ENCODE measurements around the gene MLXIPL.
"Not testable (repeated sequence)": the region's sequence is repeated elsewhere in the genome, so short reads cannot be mapped to it uniquely, and the experiment has no call there.

Gene MLXIPL, protein sequence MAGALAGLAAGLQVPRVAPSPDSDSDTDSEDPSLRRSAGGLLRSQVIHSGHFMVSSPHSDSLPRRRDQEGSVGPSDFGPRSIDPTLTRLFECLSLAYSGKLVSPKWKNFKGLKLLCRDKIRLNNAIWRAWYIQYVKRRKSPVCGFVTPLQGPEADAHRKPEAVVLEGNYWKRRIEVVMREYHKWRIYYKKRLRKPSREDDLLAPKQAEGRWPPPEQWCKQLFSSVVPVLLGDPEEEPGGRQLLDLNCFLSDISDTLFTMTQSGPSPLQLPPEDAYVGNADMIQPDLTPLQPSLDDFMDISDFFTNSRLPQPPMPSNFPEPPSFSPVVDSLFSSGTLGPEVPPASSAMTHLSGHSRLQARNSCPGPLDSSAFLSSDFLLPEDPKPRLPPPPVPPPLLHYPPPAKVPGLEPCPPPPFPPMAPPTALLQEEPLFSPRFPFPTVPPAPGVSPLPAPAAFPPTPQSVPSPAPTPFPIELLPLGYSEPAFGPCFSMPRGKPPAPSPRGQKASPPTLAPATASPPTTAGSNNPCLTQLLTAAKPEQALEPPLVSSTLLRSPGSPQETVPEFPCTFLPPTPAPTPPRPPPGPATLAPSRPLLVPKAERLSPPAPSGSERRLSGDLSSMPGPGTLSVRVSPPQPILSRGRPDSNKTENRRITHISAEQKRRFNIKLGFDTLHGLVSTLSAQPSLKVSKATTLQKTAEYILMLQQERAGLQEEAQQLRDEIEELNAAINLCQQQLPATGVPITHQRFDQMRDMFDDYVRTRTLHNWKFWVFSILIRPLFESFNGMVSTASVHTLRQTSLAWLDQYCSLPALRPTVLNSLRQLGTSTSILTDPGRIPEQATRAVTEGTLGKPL

GRCh38 chr7:73623798-73624668 is at the start of gene MLXIPL:
MLXIPL (minus strand) TSS chr7:73624522; CDS start chr7:73624492, 30 bp downstream.
- FAIRE-seq = no peak

- FAIRE-seq = no peak
These were observed 47.6 kb upstream of the MLXIPL start for GRCh38 chr7:73671857-73672445.

DNA sequence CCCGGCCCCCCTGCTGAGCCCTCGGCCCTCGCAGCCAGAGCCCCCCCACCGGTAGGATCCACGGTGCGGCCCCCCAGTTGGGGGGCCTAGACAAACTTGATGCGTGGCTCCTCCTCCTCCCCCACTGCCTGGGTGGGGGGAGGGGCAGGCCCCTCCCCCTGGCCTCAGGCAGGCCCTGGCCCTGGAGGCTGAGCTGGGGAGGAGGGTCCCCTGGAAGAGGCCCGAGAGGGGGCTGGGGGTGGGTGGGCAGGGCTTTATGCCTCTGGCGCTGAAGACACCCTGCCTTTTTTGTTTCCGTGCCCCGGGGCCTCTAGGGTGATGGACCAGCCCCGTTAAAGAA is 47.0 kb upstream of the MLXIPL start:
- no peak for FAIRE-seq

DNA sequence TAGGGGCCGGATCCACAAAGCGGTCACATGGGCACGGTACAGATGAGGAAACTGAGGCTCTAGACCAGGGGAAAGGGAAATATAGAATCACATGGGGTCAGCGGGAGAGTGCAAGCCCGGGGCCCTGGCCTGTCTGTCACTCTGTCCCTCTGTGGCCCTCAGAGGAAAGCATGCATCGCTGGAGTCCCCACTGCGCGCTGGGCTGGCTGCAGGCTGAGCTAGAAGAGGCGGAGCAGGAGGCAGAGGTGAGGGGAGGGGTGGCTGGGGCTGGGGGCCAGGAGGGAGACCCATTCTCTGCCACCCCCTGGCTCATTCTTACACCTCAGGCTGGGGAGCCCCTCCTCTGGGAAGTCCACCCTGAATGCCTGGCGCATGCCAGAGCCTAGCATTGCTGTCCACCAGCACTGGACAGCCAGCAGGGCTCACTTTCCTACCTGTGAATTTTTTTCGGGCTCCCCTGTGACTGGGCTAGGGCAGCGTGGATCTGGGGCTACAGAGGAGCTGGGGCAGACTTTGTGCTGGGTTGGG is 45.6 kb upstream of the MLXIPL start:
- no peak for FAIRE-seq

GRCh38 chr7:73669288-73669701 is 45.0 kb upstream of the MLXIPL start:
- no peak for FAIRE-seq

GRCh38 chr7:73668886-73669230 is 44.5 kb upstream of the MLXIPL start:
- no peak for FAIRE-seq

DNA sequence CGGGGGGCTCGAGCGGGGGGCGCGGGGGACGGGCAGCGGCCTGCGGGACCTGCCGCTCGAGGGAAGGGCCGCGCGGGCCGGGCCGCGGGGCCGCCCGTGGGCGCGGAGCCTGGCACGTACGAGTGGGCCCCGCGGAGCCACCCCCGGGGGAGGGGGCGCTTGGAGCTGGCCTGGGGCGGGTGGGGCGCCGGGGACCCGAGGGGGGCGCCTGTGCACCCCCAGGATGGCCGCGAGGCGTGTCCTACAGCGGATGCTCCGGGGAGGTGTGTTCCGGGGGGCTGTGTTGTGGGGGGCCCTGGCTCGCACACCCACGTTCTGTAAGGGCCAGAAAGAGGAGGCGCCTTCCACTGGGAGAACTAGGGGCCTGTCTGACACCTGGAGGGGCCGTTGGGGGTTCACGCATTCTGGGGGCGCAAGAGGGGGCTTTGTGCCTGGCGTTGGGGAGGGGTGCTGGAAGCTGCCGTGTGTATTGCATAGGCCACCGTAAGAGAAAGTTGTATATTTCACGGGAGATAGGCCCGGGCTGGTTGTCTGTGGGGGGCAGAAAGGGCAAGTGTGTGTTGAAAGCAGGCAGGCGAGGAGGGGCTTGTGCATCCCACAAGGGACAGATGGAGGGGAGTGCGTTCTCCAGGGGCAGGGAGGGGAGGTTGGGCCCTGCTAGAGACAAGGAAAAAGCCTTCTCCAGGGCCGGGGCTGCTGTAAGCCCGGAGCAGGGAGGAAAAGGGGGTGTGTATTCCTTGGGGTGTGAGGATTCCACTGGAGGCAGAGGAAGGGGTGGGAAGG is 44.0 kb upstream of the MLXIPL start:
- no peak for FAIRE-seq

- no peak for FAIRE-seq
These were observed 43.2 kb upstream of the MLXIPL start, which contains the start of gene VPS37D for GRCh38 chr7:73667344-73668102. VPS37D (plus strand) TSS chr7:73667831; CDS start chr7:73667959, 128 bp downstream.

GRCh38 chr7:73663033-73663432 is 38.7 kb upstream of the MLXIPL start:
- FAIRE-seq = no peak

- FAIRE-seq = not testable (repeated sequence)
These were observed 36.3 kb upstream of the MLXIPL start for GRCh38 chr7:73660594-73660993.

GRCh38 chr7:73659983-73660382 is 35.7 kb upstream of the MLXIPL start:
- no peak for FAIRE-seq

- FAIRE-seq = not testable (repeated sequence)
These were observed 31.0 kb upstream of the MLXIPL start for GRCh38 chr7:73655309-73655708.

- FAIRE-seq = no peak
These were observed 28.2 kb upstream of the MLXIPL start for GRCh38 chr7:73652541-73652949.

GRCh38 chr7:73650524-73650923 is 26.2 kb upstream of the MLXIPL start:
- FAIRE-seq = no peak

DNA sequence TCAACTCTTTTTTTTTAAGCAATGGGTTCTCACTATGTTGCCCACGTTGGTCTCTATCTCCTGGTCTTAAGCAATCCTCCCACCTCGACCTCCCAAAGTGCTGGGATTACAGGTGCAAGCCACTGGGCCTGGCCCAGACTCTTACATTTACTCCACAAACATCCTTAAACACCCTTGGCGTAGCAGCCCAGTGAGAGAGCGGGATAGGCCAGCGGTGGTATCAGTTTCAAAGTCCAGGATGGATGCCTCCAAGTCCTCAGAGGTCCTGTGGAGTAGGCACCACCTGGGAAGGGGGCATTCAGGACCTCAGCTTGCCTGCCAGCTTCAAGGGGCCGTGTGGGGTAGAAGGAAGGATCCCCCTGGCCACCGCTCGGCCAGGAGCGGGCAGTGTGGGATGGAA is 25.3 kb upstream of the MLXIPL start:
- FAIRE-seq = no peak

DNA sequence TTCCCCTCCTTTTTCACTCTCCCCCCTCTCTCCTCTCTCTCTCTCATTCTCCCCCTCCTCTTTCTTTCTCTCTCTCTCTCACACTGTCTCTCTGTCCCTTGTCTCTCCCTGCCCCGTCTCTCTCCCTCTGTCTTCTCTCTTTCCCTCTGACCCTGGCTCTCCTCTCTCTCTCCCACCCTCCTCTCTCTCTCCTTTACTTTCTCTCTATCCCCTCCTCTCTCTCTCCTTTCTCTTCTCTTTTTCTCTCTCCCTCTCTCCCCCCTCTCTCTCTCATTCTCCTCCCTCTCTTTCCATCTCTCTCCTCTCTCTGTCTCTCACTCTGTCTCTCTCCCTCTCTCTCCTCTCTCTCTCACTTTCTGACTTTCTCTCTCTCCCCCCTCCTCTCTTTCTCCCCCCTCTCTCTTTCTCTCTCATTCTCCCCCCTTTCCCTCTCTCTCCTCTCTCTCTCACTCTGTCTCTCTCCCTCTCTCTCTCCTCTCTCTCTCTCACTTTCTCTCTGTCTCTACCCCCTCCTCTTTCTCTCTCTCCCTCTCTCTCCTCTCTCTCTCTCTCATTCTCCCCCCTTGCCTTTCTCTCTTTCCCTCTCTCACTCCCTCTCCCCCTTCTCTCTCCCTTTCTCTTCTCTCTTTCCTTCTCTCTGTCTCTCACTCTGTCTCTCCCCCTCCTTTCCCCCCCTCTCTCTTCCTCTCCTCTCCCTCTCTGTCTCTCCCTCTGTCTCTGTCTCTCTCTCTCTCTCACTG is 24.4 kb upstream of the MLXIPL start:
- FAIRE-seq = no peak

DNA sequence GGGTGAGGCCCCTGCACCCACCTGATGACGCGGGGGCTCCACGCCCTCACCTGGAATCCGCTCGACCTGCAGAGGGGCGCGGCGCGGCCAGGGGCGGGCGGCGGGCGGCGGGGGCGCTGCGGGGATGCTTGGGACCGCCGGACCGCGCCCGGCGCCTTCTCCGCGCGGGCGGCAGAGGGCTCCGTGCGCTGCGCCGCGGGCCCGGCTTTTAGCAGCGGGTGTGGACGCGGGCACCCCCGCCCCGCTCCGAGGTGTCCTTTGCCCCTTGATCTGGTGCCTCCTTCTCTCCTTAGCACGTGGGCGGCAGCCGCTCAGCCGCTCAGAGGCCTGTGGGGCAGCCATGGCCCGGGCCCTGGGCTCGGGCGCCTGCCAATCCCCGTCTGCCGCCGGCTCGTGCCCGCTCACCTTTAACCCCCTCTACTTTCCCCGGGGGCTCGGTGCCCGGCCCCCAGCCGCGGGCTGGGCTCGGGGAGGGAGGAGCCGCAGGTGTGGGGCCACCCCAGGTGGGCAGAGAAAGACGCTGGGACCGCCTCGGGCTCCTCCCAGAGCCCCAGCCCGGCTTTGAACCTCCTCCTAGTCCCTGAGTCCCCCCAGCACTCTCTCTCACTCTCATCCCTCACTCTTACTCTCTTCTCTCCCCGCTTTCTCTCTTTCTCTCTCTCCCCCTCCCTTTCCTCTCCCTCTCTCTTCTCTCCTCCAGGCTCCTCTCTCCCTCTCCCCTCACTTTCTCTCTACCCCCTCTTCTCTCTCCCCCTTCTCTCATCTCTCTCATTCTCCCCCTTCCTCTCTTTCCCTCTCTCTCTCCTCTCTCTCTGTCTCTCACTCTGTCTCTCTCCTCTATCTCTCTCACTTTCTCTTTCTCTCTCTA is 23.6 kb upstream of the MLXIPL start:
- no peak for FAIRE-seq

DNA sequence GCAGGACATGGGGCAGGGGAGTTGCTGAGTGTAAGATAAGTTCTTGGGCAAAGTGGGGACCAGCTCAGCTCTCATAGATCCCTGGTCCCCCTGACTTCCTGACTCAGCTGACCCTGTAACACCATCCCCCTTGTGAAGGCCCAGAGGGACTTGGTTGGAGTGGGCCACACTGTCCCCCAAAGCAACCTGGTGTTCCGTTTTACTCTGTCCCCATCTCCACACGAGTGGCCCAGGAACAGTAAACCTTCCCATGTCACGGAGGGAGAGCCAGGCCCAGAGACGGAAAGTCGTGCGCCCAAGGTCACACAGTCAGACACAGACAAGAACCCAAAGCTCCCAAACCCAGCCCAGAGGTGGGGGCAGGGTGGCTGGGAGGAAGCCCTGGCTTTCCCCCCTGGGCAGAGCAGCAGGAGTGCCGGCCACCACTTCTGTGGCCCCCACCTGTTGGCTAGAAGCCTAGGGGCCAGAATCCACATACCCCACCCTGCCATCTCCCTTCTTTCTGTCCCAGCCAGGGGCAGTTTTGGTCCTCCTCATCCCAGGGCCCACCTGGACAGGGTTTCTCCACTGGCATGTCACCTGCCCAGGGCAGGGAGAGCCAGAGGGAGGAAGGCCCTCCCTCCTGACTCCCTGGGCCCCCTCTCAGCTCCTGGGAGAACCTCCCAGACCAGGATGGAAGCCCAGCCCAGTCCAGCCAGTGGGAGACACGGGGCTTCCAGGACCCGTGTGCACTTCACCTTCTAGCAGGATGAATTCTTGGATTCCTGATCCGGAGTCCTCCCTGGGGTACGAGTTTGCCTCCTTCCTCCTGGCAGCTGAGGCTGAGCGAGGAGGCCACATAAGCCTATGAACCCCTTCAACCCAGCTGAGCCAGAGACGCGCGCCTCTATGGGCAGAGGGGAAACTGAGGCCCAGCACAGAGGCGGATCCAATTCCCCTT is 22.7 kb upstream of the MLXIPL start:
- FAIRE-seq = no peak
